ENCODE data around the gene MYL7. TPM values are rescaled to one million over a fixed set of nuclear protein-coding genes. Genes with fewer than 3 reads are reported as not detected.

Gene MYL7
- total RNA-seq, 1 donor from 2014 or later, result not detected

GRCh38 chr7:44105832-44106231, 35.3 kb downstream of the MYL7 start:
- no peak for TF ChIP-seq CTCF (IDR thresholded peaks at IDR 0.05; ENCODE audit: insufficient read depth, low read length, severe bottlenecking)
- H3K36me3 ChIP-seq (ENCODE audit: control insufficient read depth, insufficient read depth, low read length), result no peaks in the 10 kb centered on the region
- DNase-seq (ENCODE audit: low read depth) (no peak), FAIRE-seq (no peak)
- no peak overlapping the region for H3K4me3 ChIP-seq (ENCODE audit: low read depth, low read length)
- H3K27me3 ChIP-seq (ENCODE audit: control insufficient read depth, insufficient read depth, low read length), result no peaks in the 10 kb centered on the region

- Histone ChIP-seq H3K4me3 (ENCODE audit: low read depth, low read length) (no peak overlapping the region), H3K27me3 (ENCODE audit: control insufficient read depth, insufficient read depth, low read length) (no peaks in the 10 kb centered on the region), H3K36me3 (ENCODE audit: control insufficient read depth, insufficient read depth, low read length) (no peaks in the 10 kb centered on the region)
- FAIRE-seq (no peak), DNase-seq (ENCODE audit: low read depth) (peak; percentile 72)
- no peak for TF ChIP-seq CTCF (IDR thresholded peaks at IDR 0.05; ENCODE audit: insufficient read depth, low read length, severe bottlenecking)
These were observed 36.0 kb downstream of the MYL7 start for GRCh38 chr7:44104860-44105771.

GRCh38 chr7:44103923-44104859, 36.9 kb downstream of the MYL7 start, which contains the start of gene AEBP1:
Gene AEBP1 (plus strand): TSS chr7:44104345. CDS start chr7:44104666, 321 bp downstream.
- TF ChIP-seq CTCF (IDR thresholded peaks at IDR 0.05; ENCODE audit: insufficient read depth, low read length, severe bottlenecking), result no peak
- no peak for FAIRE-seq

GRCh38 chr7:44103566-44103922, 37.6 kb downstream of the MYL7 start:
- H3K4me3 ChIP-seq (ENCODE audit: low read depth, low read length), result no peak overlapping the region
- no peak for FAIRE-seq
- DNase-seq (ENCODE audit: low read depth), result no peak
- no peaks in the 10 kb centered on the region for H3K36me3 ChIP-seq (ENCODE audit: control insufficient read depth, insufficient read depth, low read length)
- no peak for TF ChIP-seq CTCF (IDR thresholded peaks at IDR 0.05; ENCODE audit: insufficient read depth, low read length, severe bottlenecking)
- H3K27me3 ChIP-seq (ENCODE audit: control insufficient read depth, insufficient read depth, low read length), result no peaks in the 10 kb centered on the region

More at GRCh38 chr7:44103923-44104859, 36.9 kb downstream of the MYL7 start, which contains the start of gene AEBP1:
- Histone ChIP-seq H3K27me3 (ENCODE audit: control insufficient read depth, insufficient read depth, low read length) (no peaks in the 10 kb centered on the region), H3K4me3 (ENCODE audit: low read depth, low read length) (peak within 1 kb of the TSS; percentile 15), H3K36me3 (ENCODE audit: control insufficient read depth, insufficient read depth, low read length) (no peaks in the 10 kb centered on the region)
- no peak for DNase-seq (ENCODE audit: low read depth)

GRCh38 chr7:44102846-44103565, 38.1 kb downstream of the MYL7 start:
- DNase-seq (ENCODE audit: low read depth) (no peak), FAIRE-seq (peak; percentile 18)
- H3K36me3 ChIP-seq (ENCODE audit: control insufficient read depth, insufficient read depth, low read length), result no peaks in the 10 kb centered on the region
- no peak overlapping the region for H3K4me3 ChIP-seq (ENCODE audit: low read depth, low read length)
- TF ChIP-seq CTCF (IDR thresholded peaks at IDR 0.05; ENCODE audit: insufficient read depth, low read length, severe bottlenecking), result no peak
- no peaks in the 10 kb centered on the region for H3K27me3 ChIP-seq (ENCODE audit: control insufficient read depth, insufficient read depth, low read length)
